Fibroblast of skin of scalp (primary cell): ENCODE results near the gene GDPD4.

ENCODE experiments used
- DNase-seq: peaks from one replicate; pipeline ENCODE4 v3.0.0-alpha.2; 2013

The GDPD4 gene

DNA sequence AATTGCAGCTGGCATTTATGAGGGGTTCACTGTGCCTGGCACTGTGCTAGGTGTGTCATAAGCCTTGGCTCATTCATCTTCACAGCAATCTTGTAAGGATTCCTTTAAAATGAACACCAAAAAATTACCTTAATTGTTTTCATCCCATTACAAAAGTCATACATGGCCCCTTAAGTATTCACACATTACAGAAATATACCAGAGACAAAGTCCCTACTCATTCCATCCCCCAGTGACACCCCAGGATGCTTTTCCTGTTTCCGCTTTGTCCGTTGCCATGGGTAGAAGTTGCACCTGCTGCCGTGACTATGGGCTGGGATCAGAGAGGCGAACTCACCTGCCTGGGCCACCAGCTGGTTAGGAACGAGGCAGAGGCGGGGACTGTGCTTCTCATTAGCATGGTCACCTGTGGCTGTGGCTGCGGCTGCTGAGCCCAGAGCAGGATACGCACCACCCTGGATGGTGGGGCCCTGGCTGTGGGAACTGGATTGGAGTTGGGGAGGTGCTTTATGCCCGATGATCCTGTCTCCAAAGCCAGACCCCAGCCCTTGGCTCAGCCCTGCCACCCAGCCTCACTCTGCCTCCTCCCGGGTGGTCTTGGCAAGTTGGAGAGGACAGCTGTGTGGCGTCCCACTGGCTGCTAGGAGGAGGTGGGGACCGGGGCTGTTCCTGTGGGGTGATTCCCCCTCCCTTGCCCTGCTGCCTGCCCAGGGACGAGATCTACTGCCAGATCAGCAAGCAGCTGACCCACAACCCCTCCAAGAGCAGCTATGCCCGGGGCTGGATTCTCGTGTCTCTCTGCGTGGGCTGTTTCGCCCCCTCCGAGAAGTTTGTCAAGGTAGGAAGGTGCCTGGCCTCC lies 112.6 kb downstream of the GDPD4 start:
- no peak for DNase-seq

DNA sequence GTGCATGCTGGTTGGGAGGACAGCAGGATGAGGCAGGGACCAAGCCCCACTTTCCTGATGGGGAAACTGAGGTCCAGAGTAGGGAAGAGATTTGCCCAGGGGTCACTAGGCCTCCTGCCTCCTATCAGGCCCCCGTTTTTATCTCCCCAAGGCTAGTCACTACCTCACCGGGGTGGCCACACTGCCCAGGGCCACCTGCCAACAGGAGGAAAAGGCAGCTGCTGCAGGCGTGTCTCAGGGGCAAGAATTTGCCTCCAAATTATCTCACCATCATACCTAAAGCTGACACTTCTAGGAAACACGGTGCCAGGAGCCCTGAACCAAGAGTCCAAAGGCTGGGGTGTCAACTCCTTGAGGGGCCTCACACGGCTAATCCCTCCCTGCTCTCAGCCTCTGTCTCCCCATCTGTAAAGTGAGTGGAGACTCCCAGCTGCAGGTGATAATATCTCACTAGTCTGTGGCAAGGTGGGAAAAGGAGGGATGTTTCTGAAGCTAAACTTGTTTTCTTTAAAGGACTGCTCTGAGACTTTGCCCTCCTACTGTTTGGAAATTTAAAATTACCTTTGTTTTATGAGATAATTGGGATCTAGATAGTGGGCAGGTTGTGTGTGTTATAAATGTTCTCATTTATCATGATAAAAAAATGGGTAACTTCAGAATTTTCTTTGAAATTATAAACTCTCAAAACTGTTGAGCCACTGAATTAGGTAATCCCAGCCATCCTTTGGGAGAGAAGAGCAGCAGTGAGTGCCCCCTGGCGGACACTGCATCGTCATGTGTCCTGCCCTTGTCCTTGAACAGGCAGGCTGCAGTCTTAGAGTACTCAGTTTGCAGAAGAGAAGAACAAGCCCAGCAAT lies 113.5 kb downstream of the GDPD4 start:
- peak; percentile 70 for DNase-seq

DNA sequence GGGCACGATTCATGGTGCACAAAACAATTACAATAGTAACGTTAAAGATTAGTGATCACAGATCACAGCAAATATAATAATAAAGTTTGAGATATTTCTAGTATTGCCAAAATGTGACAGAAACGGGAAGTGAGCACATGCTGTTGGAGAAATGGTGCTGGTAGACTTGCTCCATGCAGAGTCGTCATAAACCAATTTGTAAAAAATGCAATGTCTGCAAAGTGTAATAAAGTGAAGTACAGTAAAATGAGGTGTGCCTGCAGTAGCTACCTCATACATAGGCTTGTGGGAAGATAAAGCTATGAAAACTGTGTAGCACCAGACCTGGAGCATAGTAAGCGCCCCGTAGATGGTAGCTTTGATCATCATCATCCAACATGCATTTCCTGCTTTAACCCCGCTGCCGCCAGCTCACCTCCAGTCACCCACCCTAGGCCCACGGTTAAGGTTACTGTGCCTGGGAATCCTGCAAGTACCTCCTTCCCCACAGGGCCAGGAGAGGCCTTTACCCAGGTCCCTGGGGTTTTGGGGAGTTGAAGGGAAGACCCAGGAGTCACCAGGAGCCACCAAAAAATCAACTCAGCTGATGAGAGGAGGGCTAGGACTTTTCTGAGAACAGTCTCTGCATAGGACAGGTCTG lies 114.3 kb downstream of the GDPD4 start:
- DNase-seq = no peak

DNA sequence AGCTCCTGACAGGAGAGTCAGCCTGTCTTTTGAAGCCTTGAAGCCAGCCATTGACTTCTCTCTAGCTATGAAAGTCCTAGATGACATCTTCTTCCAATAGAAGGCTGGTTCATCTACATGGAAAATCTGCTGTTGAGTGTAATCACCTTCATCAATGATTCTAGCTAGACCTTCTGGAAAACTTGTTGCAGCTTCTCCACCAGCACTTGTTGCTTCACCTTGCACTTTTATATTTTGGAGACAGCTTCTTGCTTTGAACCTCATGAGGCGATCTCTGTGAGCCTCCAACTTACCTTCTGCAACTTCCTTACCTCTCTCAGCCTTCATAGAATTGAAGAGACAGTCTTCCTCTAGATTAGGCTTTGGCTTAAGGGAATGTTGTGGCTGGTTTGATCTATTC lies 115.2 kb downstream of the GDPD4 start:
- no peak for DNase-seq

DNA sequence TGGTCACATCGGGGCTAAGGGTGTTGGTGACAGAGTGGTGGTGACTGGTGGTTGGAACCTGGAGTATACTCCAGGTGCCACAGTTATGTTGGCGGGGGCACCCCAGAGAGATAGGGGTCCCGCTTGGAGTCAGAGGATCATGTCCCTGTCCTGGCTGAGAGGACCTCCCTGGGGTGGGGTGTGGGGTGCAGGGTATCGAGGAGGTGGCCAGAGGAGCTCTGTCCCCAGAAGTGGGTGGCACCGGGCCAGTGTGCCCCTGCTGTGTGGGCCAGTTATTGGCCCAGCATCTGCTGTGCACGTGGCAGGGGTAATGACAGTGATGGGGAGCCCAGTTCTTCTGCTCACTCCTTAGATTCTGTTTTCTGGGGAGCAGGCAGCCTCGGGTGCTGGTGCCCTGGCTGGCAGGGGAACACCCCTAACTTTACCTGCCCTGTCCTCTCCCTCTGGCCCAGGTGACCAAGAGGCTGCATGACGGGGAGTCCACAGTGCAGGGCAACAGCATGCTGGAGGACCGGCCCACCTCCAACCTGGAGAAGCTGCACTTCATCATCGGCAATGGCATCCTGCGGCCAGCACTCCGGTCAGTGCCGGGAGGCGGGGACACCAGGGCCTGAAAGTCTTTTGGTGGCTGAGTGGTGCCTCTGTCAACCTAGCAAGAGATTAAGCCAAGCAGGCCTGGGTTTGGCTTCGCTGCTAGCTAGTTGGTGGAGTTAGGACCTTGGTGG lies 117.2 kb downstream of the GDPD4 start:
- DNase-seq = no peak

DNA sequence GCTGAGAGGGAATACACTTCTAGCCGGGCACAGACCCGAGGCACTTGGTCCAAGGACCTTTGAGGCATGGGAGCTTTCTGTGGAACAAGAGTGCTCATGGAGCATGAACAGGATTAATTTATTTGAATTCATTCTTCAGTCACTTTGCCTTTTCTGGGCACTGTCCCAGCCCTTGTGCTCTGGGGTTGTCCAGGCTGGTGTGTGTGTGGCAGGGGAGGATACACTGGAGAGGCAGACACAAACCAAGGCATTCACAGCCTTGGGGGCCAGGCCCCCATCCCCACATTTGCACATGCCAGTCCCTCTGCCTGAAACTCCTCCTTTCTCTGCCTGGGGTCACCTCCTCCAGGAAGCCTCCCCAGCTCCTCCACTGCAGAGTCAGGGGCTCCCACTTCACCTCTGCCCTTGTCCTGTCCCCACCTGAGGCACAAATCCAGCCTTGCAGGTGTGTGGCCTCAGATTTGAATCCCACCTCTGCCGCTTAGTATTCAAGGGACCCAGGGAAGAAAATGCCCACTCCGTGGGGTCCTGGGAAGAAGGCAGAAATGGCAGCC lies 118.0 kb downstream of the GDPD4 start:
- DNase-seq = no peak

DNA sequence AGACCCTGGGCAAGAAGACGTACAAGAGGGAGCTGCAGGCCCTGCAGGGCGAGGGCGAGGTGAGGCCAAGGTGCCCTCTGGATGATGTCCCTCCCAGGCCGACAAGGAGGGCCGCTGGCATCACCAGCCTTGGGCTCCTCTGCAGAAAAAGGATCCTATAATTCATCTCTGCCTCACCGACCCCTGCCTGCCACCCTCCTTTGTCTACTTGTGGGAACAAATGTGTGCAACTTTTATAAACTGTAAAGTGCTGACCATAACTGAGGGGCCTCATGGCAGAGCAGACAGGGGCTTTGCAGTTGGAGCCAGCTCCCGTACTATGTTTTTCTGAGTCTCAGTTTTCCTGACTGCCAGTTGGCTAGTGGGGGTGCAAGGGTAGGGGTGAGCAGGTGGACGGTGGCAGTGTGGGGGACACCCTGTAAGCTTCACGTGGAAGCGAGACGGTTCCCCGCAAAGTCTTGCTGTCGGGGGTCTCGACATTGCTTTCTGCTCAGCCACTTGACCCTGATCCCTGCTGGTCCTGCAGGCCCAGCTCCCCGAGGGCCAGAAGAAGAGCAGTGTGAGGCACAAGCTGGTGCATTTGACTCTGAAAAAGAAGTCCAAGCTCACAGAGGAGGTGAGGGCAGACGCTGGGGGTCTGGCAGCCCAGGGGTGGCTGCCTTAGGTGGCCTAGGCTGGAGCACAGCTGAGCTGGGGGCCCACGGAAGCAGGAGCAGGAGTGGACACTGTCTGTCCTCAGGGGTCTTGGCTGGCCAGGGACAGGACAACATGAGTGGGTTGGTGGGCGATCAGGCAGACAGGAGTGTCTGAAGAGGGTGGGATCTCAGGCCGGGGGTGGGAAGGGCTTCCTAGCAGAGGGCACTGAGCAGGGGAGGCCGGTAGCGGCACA lies 118.7 kb downstream of the GDPD4 start:
- DNase-seq = no peak

DNA sequence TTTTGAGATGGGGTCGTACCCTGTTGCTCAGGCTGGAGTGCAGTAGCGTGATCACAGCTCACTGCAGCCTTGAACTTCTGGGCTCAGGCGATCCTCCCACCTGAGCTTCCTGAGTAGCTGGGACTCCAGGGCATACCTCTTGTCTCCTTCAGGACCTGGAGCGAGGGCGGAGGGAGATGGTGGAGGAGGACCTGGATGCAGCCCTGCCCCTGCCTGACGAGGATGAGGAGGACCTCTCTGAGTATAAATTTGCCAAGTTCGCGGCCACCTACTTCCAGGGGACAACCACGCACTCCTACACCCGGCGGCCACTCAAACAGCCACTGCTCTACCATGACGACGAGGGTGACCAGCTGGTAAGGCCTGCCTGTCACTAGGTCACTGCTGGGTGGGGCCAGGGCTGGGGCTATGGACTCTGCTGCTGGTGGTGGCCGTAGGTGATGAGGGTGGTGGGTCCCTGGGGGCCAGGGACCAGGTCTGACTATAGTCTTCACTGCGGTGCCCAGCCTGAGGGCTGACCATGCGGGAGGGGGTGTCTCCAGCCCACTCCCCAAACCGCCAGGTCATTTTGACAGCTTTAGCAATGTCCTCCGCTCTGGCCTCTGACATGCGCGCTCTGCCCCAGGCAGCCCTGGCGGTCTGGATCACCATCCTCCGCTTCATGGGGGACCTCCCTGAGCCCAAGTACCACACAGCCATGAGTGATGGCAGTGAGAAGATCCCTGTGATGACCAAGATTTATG lies 119.5 kb downstream of the GDPD4 start:
- no peak for DNase-seq

DNA sequence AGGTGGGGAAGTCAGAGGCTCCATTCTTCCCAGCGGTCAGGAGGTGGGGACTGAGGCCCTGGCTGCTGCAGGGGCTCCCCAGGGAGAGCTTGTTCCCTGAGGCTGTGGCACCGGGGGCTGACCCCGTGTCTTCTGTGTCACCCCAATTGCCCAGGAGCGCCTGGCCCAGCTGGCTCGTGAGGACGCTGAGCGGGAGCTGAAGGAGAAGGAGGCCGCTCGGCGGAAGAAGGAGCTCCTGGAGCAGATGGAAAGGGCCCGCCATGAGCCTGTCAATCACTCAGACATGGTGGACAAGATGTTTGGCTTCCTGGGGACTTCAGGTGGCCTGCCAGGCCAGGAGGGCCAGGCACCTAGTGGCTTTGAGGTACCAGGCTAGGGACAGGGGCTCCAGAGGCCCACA lies 120.3 kb downstream of the GDPD4 start:
- DNase-seq = no peak

DNA sequence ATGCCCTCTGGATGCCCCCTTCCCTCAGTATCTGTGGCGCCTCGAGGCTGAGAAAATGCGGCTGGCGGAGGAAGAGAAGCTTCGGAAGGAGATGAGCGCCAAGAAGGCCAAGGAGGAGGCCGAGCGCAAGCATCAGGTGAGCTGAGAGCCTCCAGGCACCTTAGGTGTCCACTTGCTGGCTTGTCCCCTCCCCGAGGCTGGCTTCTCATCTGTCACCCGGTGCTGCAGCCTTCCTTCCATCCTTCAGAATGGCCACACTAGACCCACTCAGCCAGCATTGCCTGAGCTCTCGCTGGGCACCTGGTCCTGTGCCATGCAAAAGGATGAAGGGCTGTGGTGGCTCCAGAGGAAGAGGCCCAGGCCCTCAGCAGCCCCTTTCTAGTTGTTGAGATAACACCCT lies 121.1 kb downstream of the GDPD4 start:
- DNase-seq = no peak

DNA sequence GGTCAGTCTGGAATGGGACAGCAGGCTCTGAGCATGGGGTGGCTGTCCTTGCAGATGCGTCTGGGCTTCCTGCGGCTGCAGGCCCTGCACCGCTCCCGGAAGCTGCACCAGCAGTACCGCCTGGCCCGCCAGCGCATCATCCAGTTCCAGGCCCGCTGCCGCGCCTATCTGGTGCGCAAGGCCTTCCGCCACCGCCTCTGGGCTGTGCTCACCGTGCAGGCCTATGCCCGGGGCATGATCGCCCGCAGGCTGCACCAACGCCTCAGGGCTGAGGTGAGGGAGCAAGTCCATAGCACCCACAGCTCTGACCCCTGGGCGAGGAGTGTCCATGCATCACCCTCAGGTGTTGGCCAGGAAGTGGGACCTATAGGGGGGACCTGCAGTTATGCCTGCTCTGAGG lies 121.8 kb downstream of the GDPD4 start:
- DNase-seq = no peak

DNA sequence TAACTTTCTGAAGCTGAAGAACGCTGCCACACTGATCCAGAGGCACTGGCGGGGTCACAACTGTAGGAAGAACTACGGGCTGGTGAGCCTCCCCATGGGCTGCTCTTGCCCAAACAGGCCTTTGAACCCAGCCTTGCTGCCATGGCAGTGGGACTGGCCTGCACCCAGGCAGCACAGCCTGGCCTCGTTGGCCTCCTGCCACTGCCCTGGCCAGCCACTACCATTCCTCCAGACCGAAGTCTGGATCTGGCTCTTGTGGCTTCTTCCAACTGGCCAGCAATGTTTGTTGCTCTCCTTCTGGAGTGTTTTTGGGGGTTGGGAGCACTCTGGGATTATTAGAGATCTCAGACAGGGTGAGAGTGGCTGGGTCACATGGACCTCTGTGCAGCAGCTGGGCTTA lies 122.4 kb downstream of the GDPD4 start:
- no peak for DNase-seq

DNA sequence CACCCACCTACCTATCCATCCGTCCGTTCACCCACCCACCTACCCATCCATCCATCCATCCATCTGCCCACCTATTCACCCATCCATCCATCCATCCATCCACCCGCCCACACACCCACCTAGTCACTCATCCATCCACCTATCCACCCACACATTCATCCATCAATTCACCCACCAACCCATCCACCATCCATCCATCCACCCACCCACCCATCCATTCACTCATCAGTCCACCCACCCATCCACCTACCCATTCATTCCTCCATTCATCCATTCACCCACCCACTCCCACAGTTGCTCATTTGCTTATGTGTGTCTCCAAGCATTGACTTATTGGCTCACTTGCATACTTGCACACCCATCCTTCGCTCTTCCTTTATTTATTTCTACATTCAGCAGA lies 123.3 kb downstream of the GDPD4 start:
- no peak for DNase-seq

DNA sequence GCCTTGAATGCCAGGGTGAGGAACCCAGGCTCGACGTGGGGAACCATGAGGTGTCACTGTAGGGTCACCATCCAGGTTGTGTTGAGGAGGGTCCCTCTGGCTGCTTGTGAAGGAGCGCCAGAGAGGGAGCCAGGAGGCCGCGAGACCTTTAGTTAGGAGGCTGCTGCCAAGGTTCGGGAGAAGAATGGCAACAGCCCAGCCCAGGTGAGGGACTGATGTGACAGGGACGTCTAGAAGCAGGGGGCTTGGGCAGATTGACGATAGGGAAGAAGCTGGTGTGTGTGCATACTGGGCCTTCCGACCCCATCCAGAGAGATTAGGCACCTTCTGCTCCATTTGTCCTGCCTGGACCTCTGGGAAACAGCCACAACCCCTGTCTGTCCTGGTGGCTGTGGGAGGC lies 124.5 kb downstream of the GDPD4 start:
- DNase-seq = no peak

DNA sequence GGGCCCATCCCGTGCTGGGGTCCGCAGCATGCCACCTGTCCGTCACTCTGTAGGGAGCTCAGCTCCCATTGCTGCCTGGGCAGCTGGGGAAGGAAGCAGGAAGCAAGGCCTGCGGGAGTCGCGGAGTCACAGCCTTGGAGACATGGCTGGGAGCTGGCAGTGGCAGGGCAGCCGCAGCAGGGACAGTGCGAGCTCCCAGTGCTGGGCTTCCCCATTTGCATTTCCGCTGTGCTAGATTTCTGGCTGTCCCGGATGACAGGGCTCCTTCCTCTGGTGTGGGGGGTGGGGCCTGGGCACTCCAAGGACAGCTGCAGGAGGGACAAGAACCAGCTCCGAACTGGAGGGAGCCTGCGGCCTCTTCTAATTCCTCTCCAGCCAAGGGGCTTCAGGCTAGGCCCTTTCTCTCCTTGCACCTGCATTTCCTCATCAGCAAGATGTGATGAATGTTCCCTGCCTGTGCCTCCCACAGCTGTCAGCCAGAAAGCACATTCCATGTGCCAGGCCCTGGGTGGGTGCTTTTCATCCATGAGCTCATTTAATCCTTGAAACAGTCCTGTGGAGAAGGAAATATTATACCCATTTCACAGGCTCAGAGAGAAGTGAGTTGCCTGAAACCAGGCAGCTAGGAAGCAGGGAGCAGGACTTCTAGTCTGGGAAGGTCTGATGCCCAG lies 125.5 kb downstream of the GDPD4 start:
- no peak for DNase-seq

DNA sequence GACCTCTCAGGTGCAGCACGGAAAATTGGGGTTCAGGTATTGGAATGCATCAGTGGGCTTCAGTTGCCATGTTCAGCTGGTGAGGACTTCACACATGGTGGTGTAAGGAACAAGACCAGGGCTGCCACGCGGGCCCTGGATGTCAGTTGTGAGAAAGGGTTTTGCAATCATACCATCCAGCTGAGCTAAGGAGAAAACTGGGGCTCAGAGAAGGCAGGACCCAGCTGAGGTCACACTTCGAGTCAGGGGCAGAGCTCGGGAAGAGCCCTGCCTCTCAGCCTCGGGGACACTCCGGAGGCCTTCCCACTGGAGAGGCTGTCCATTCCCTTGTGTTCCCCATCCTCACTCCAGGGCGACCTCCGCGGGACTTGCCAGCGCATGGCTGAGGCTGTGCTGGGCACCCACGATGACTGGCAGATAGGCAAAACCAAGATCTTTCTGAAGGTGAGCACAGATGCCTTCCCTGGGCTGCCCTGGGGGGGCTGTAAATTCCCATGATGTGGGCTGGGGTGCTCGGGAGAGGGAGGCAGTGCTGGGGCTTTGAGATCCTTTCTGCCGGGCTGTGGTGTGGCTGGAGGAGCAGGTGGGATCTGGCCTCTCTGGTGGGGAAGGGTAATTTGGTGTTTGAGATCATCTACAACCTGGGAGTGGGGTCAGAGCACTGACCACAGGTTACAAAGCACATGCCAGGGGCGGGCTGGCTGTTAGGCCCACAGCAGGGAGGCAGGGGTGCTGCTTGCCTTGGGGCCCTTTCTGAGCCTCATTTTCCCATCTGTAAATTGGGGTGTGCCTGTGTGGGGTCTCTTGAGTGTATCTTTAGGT lies 126.3 kb downstream of the GDPD4 start:
- no peak for DNase-seq

DNA sequence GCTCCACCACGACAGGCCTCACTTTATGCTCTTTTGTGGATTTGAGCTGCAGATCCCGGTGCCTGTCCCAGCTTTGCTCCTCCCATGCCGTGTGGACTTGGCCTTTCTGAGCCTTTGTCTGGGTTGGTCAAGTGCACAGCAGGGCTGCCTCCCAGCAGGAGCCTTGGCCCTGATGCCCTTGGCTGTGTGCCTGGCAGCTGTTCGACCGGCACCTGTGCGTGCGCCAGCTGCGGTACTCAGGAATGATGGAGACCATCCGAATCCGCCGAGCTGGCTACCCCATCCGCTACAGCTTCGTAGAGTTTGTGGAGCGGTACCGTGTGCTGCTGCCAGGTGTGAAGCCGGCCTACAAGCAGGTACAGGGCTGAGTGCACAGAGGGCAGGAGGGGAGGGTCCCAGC lies 126.9 kb downstream of the GDPD4 start:
- DNase-seq = no peak

DNA sequence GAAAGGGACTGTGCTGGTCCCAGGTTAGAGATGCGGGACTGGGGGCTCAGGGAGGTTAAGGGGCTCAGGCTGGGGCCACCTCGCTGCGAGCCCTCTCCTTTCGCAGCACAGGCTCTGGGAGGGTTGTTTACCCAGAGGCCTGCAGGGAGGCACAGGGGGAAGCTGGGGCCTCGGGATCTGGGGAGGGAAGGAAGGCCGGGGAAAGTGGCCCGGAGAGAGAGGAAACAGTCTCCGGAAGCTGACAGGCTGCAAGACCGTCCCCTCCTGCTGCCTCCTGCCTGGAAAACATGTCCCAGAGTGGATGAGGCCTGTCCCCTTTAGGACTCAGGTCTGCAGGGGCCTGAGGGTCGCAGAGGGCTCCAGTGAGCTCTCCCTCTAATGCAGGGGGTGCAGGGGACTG lies 128.0 kb downstream of the GDPD4 start:
- no peak for DNase-seq

DNA sequence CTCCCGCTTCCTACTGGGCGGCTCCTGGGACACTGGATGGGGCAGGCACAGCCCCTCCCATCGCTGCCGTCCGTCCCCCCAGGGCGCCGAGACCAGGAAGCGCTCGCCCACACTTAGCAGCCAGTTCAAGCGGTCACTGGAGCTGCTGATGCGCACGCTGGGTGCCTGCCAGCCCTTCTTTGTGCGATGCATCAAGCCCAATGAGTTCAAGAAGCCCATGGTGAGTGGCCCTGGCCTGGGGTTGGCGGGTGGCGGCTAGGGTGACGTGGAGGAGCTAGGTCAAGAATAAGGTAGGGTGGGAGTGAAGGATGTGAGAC lies 128.9 kb downstream of the GDPD4 start:
- no peak for DNase-seq
